HepG2 (cell line): Measurements from ENCODE around the gene DENND11. TPM values are rescaled to one million over a fixed set of nuclear protein-coding genes. Genes with fewer than 3 reads are reported as not detected.
A peak's percentile ranks its signal among the peaks of the same experiment; 100 is the strongest.

ENCODE experiments used
- ARNTL ChIP-seq: sonication (generic); formaldehyde crosslinking; IDR thresholded peaks from 2 replicates; pipeline ENCODE4 v1.4.0; 2020; ENCODE audit warnings: mild to moderate bottlenecking, missing genetic modification reagents
- ATF6 ChIP-seq: sonication (generic); formaldehyde crosslinking; conservative IDR thresholded peaks from 2 replicates; pipeline ENCODE4 v1.4.0; 2020; ENCODE audit warnings: missing genetic modification reagents
- BRCA1 ChIP-seq: sonication (generic); formaldehyde crosslinking; IDR thresholded peaks from 2 replicates; pipeline ENCODE4 v1.4.0; 2020; ENCODE audit warnings: missing genetic modification reagents
- HNF4A ChIP-seq: sonication (generic); formaldehyde crosslinking; IDR thresholded peaks from 2 replicates; pipeline ENCODE4 v1.4.0; 2020; ENCODE audit warnings: missing genetic modification reagents
- KAT2B ChIP-seq: fragments of 150-350 bp; IDR thresholded peaks from 2 replicates; pipeline ENCODE4 v1.6.1; 2014; ENCODE audit warnings: low read depth, low read length, borderline replicate concordance
- KAT8 ChIP-seq: IDR thresholded peaks from 2 replicates; pipeline ENCODE4 v1.6.1; 2016; ENCODE audit warnings: missing genetic modification reagents, missing compliant biosample characterization
- LRRFIP1 ChIP-seq: sonication (generic); formaldehyde crosslinking; conservative IDR thresholded peaks from 2 replicates; pipeline ENCODE4 v1.4.0; 2020; ENCODE audit warnings: missing genetic modification reagents
- POGK ChIP-seq: sonication (generic); formaldehyde crosslinking; conservative IDR thresholded peaks from 2 replicates; pipeline ENCODE4 v1.8.0; 2022; ENCODE audit warnings: mild to moderate bottlenecking, moderate library complexity, missing genetic modification reagents
- POLR2AphosphoS2 ChIP-seq: IDR thresholded peaks from 2 replicates; pipeline ENCODE4 v1.6.1; 2011; ENCODE audit warnings: low read depth, low read length, improper control_type of control experiment
- REPIN1 ChIP-seq: sonication (generic); formaldehyde crosslinking; IDR thresholded peaks from 2 replicates; pipeline ENCODE4 v1.8.0; 2022; ENCODE audit warnings: missing genetic modification reagents, low read depth, mild to moderate bottlenecking, borderline replicate concordance
- RFX3 ChIP-seq: IDR thresholded peaks from 2 replicates; pipeline ENCODE4 v1.6.1; 2016; ENCODE audit warnings: missing biosample characterization, missing genetic modification reagents
- RXRB ChIP-seq: IDR thresholded peaks from 2 replicates; pipeline ENCODE4 v1.6.1; 2016; ENCODE audit warnings: borderline replicate concordance, missing genetic modification reagents, missing compliant biosample characterization
- ZNF513 ChIP-seq: sonication (generic); formaldehyde crosslinking; conservative IDR thresholded peaks from 2 replicates; pipeline ENCODE4 v1.5.0; 2020; ENCODE audit warnings: missing genetic modification reagents
- ZNF83 ChIP-seq: sonication (generic); formaldehyde crosslinking; IDR thresholded peaks from 2 replicates; pipeline ENCODE4 v1.4.0; 2020; ENCODE audit warnings: missing genetic modification reagents, mild to moderate bottlenecking, borderline replicate concordance
- ZNF850 ChIP-seq: sonication (generic); formaldehyde crosslinking; conservative IDR thresholded peaks from 2 replicates; pipeline ENCODE4 v1.9.0; 2021; ENCODE audit warnings: mild to moderate bottlenecking, missing genetic modification reagents
- polyA plus RNA-seq, 8 experiments: library from polyadenylated mRNA; depleted of rRNA in 3 of 8; stranded (reverse) in 7 of 8; unstranded in 1 of 8; fragments of >200 nt; fragmentation: Illumina TruSeq in 4 of 8; extraction: Trizol in 4 of 8; gene quantifications; 2 replicates each; pipeline versions ENCODE4 v1.2.1 to v1.2.3, GENCODE V29; 2011 to 2016; ENCODE audit warnings: low read depth in 4 of 8, missing spikeins in 1 of 8, mixed read lengths in 1 of 8; ENCODE audit not compliant: insufficient read depth in 1 of 8
- total RNA-seq, 5 experiments: library from RNA; depleted of rRNA; stranded (reverse); fragments of >200 nt; fragmentation: Illumina TruSeq; extraction: Trizol; gene quantifications; 2 replicates each; pipeline ENCODE4 v1.2.3, GENCODE V29; 2016; ENCODE audit warnings: low read depth in 1 of 5
- TF ChIP-seq, protein P1 (sequence below): sonication (generic); formaldehyde crosslinking; IDR thresholded peaks from 2 replicates; pipeline ENCODE4 v1.9.0; 2021; ENCODE audit warnings: missing genetic modification reagents, mild to moderate bottlenecking, borderline replicate concordance
- TF ChIP-seq, protein P2 (sequence below): sonication (generic); formaldehyde crosslinking; IDR thresholded peaks from 2 replicates; pipeline ENCODE4 v1.5.1; 2020; ENCODE audit warnings: mild to moderate bottlenecking, missing genetic modification reagents, moderate library complexity

Gene DENND11
- total and polyA plus RNA-seq, 2 of the 13 experiments (the other 11 are each of a cell fraction or from before 2014, with no cell fraction given), result 7.1 to 10.5 TPM

DNA sequence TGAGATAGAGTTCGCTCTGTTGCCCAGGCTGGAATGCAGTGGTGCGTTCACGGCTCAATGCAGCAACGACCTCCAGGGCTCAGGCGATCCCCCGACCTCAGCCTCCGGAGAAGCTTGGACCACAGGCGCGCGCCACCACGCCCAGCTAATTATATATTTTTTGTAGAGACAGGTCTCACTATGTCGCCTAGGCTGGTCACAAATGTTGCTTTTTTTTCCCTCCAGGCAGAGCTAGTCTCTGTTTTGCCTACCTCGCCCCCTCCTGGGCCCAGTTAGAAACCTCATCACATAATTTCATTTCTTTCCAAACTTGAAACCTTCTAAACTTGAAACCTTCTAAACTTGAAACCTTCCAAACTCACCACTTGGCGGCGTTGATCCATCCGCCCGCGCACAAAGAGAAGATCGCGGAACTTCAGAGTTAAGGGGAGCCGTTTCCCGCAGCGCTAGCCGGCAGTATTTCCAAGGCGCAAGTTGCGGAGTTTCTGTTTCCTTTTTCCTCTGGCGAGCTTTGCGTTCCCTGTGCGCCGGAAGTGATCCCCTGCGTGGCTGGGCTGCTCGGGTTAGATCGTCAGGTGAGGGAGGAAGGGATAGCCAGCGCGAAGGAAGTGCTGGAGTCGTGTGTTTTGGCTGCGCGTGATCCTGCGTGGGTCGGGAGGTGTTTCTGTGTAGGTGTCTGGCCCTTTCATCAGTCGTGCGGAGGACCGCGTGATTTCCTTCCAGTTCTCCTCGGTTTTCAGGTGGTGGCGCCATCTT is 36.0 kb upstream of the DENND11 start, which contains the start of gene SSBP1 (continued):
- TF ChIP-seq LRRFIP1 (0 out of 2 replicates have a peak, but pooled peaks have one; percentile 22), ATF6 (no peak), KAT2B (no peak), POGK (CRISPR knock-in tag) (peak; percentile 95), ZNF513 (no peak), ZNF83 (CRISPR knock-in tag) (no peak), RXRB (CRISPR knock-in tag) (peak; percentile 87), BRCA1 (CRISPR knock-in tag) (peak; percentile 89; the same call in 1 of the 2 replicates), REPIN1 (CRISPR knock-in tag) (peak; percentile 98), KAT8 (CRISPR knock-in tag) (peak; percentile 100), ARNTL (peak; percentile 71; the same call in 1 of the 2 replicates), RFX3 (CRISPR knock-in tag) (no peak), ZNF850 (CRISPR knock-in tag) (no peak), POLR2AphosphoS2 (peak; percentile 86; the same call in 1 of the 2 replicates), HNF4A (peak; percentile 25; the same call in 1 of the 2 replicates)
- TF ChIP-seq, protein P1, sequence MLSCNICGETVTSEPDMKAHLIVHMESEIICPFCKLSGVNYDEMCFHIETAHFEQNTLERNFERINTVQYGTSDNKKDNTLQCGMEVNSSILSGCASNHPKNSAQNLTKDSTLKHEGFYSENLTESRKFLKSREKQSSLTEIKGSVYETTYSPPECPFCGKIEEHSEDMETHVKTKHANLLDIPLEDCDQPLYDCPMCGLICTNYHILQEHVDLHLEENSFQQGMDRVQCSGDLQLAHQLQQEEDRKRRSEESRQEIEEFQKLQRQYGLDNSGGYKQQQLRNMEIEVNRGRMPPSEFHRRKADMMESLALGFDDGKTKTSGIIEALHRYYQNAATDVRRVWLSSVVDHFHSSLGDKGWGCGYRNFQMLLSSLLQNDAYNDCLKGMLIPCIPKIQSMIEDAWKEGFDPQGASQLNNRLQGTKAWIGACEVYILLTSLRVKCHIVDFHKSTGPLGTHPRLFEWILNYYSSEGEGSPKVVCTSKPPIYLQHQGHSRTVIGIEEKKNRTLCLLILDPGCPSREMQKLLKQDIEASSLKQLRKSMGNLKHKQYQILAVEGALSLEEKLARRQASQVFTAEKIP (CRISPR knock-in tag), result no peak
- TF ChIP-seq, protein P2, sequence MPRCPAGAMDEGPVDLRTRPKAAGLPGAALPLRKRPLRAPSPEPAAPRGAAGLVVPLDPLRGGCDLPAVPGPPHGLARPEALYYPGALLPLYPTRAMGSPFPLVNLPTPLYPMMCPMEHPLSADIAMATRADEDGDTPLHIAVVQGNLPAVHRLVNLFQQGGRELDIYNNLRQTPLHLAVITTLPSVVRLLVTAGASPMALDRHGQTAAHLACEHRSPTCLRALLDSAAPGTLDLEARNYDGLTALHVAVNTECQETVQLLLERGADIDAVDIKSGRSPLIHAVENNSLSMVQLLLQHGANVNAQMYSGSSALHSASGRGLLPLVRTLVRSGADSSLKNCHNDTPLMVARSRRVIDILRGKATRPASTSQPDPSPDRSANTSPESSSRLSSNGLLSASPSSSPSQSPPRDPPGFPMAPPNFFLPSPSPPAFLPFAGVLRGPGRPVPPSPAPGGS (CRISPR knock-in tag), result 0 out of 2 replicates have a peak, but pooled peaks have one; percentile 40
